ENCODE measurements around the gene SLC29A3.

- TF ChIP-seq FOXM1 (IDR thresholded peaks at IDR 0.05; ENCODE audit: borderline replicate concordance) (no peak), SP1 (IDR thresholded peaks at IDR 0.05) (no peak), BHLHE40 (IDR thresholded peaks at IDR 0.05; ENCODE audit: borderline replicate concordance) (no peak), ELF4 (IDR thresholded peaks at IDR 0.05) (no peak)
These were observed 39.4 kb upstream of the SLC29A3 start for GRCh38 chr10:71279590-71280170.

Measured in HEK293T (cell line).